Measurements from ENCODE around the gene SF3B6. TPM values are rescaled to one million over a fixed set of nuclear protein-coding genes. Genes with fewer than 3 reads are reported as not detected.

The SF3B6 gene
- total and polyA plus RNA-seq, 12 donors, result 29.2 to 81.7 (median 57.4) TPM

GRCh38 chr2:24022324-24022974 lies 53.7 kb downstream of the SF3B6 start:
- Histone ChIP-seq H3K4me1 (no peaks in the 10 kb centered on the region), H3K27me3 (no peaks in the 10 kb centered on the region), H3K27ac (no peak overlapping the region), H3K4me3 (no peak overlapping the region), H3K9me3 (no peaks in the 10 kb centered on the region), H3K36me3 (peaks cover 0 to 46% (median 0%) of the 10 kb centered on the region in 9 donors)
- no peak for DNase-seq
- WGBS, 2 donors, result 93% methylated on average over 14 of the region's 14 CpGs
- ATAC-seq, result no peak
- intact Hi-C loops (cut with DNase I), result no loop called here
- TF ChIP-seq CTCF (IDR thresholded peaks at IDR 0.05), result no peak

- no peaks in the 10 kb centered on the region for H3K9me3 ChIP-seq
- H3K27ac ChIP-seq, result no peak overlapping the region
- WGBS, 2 donors, result 78 to 79% methylated on average over 19 of the region's 19 CpGs
- peak in 1 of 8 donors; percentile 45 for ATAC-seq
- H3K36me3 ChIP-seq, result peaks cover 0 to 35% (median 0%) of the 10 kb centered on the region in 9 donors
- TF ChIP-seq CTCF (IDR thresholded peaks at IDR 0.05), result peak in 2 of 9 donors; percentile 25 to 30
- H3K27me3 ChIP-seq, result no peaks in the 10 kb centered on the region
- H3K4me3 ChIP-seq, result no peak overlapping the region
- H3K4me1 ChIP-seq, result no peaks in the 10 kb centered on the region
- intact Hi-C loops (cut with DNase I), result no loop called here
- DNase-seq, result no peak
Measured at GRCh38 chr2:24021122-24021998, 54.8 kb downstream of the SF3B6 start.

GRCh38 chr2:24020244-24020643 lies 55.9 kb downstream of the SF3B6 start:
- ATAC-seq (no peak), DNase-seq (no peak)
- intact Hi-C loops (cut with DNase I), result no loop called here
- Histone ChIP-seq H3K27me3 (no peaks in the 10 kb centered on the region), H3K4me1 (no peaks in the 10 kb centered on the region), H3K9me3 (no peaks in the 10 kb centered on the region), H3K27ac (no peak overlapping the region), H3K4me3 (no peak overlapping the region), H3K36me3 (peaks cover 0 to 24% (median 0%) of the 10 kb centered on the region in 9 donors)
- WGBS, 2 donors, result 85 to 86% methylated on average over 4 of the region's 4 CpGs
- no peak for TF ChIP-seq CTCF (IDR thresholded peaks at IDR 0.05)

- no peak for TF ChIP-seq CTCF (IDR thresholded peaks at IDR 0.05)
- Histone ChIP-seq H3K27ac (no peak overlapping the region), H3K36me3 (peaks cover 0 to 19% (median 0%) of the 10 kb centered on the region in 9 donors), H3K27me3 (no peaks in the 10 kb centered on the region), H3K9me3 (no peaks in the 10 kb centered on the region), H3K4me1 (no peaks in the 10 kb centered on the region), H3K4me3 (no peak overlapping the region)
- 86 to 96% methylated on average over 5 of the region's 5 CpGs for WGBS, 2 donors
- DNase-seq (no peak), ATAC-seq (no peak)
- intact Hi-C loops (cut with DNase I), result no loop called here
Measured at GRCh38 chr2:24019729-24020128, 56.4 kb downstream of the SF3B6 start.
